GM12878 (cell line): ENCODE results near the gene EPAS1. TPM values are rescaled to one million over a fixed set of nuclear protein-coding genes. Genes with fewer than 3 reads are reported as not detected.

ENCODE experiments used
- ATAC-seq: fragments of 200-7000 bp; cut with Tn5 transposase; 3 replicates; pipeline ENCODE4 v1.9.1; 2020; ENCODE audit warnings: mild to moderate bottlenecking, moderate library complexity
- BruUV-seq: library from RNA; stranded (reverse); fragments of 400-500 nt; replicated peaks from 2 replicates; lab custom pipeline; 2021; lab: Mats Ljungman, UMichigan
- CTCF ChIA-PET: fragments of 300-600 bp; sonication (Branson Sonifier 250); formaldehyde crosslinking; extraction: SDS; loops from one replicate; lab custom pipeline; 2021; ENCODE audit warnings: inconsistent platforms; lab: Yijun Ruan, JAX
- POLR2A ChIA-PET: fragments of 350-600 bp; formaldehyde crosslinking; extraction: SDS; loops from one replicate; lab custom pipeline; 2021; ENCODE audit warnings: inconsistent platforms; lab: Charles Lee
- RAD21 ChIA-PET: fragments of 300-600 bp; sonication (Branson Sonifier 250); formaldehyde crosslinking; loops from one replicate; lab custom pipeline; 2023; ENCODE audit warnings: antibody characterized with exemption; ENCODE audit not compliant: unreplicated experiment; lab: Charles Lee
- SMC1A ChIA-PET: fragments of 300-600 bp; sonication (Branson Sonifier 250); formaldehyde crosslinking; loops from one replicate; lab custom pipeline; 2023; ENCODE audit not compliant: unreplicated experiment, uncharacterized antibody; lab: Charles Lee
- DNase-seq: peaks from one replicate; pipeline ENCODE4 v3.0.0-alpha.2; 2011; ENCODE audit warnings: low read depth, low spot score
- FAIRE-seq: peaks from 3 replicates; lab custom pipeline; 2011; peaks lifted over from hg19 to GRCh38; lab: Jason Lieb, UNC
- H2AFZ ChIP-seq: 2 replicates; pipeline ENCODE4 v1.6.0; 2011; ENCODE audit warnings: low read depth, low read length, control low read depth; ENCODE audit not compliant: control insufficient read depth
- H3K27ac ChIP-seq: 2 replicates; pipeline ENCODE4 v1.5.1; 2011; ENCODE audit warnings: control low read depth; ENCODE audit not compliant: control insufficient read depth, insufficient read depth
- H3K27me3 ChIP-seq, 2 experiments: replicated peaks in 1 of 2; 2 replicates each; pipeline versions ENCODE4 v1.6.0 to v1.6.1; 2011; ENCODE audit warnings: low read length in 1 of 2; ENCODE audit not compliant: control insufficient read depth in 2 of 2, insufficient read depth in 2 of 2
- H3K36me3 ChIP-seq, 2 experiments: 2 replicates each; pipeline ENCODE4 v1.5.1; 2011; ENCODE audit warnings: low read length in 1 of 2; ENCODE audit not compliant: control insufficient read depth in 2 of 2, insufficient read depth in 2 of 2
- H3K4me1 ChIP-seq: 2 replicates; pipeline ENCODE4 v1.6.1; 2011; ENCODE audit warnings: mild to moderate bottlenecking, low read length, moderate library complexity, mixed read lengths; ENCODE audit not compliant: control insufficient read depth, insufficient read depth
- H3K4me2 ChIP-seq: 2 replicates; pipeline ENCODE4 v1.6.0; 2011; ENCODE audit warnings: control low read depth; ENCODE audit not compliant: control insufficient read depth, insufficient read depth
- H3K4me3 ChIP-seq: fragments of 200-600 bp; sonication (generic); 2 replicates; pipeline ENCODE4 v1.5.1; 2016
- H3K79me2 ChIP-seq: 2 replicates; pipeline ENCODE4 v1.6.0; 2011; ENCODE audit warnings: low read length; ENCODE audit not compliant: control insufficient read depth, insufficient read depth
- H3K9ac ChIP-seq: 2 replicates; pipeline ENCODE4 v1.8.0; 2011; ENCODE audit warnings: low read length, control low read depth, mixed read lengths; ENCODE audit not compliant: control insufficient read depth, insufficient read depth
- H3K9me3 ChIP-seq: replicated peaks from 3 replicates; pipeline ENCODE4 v1.5.1; 2011; ENCODE audit warnings: mild to moderate bottlenecking, low read length; ENCODE audit not compliant: control insufficient read depth, insufficient read depth
- H4K20me1 ChIP-seq: 2 replicates; pipeline ENCODE4 v1.6.0; 2011; ENCODE audit not compliant: control insufficient read depth, insufficient read depth
- EZH2 ChIP-seq: IDR thresholded peaks from 2 replicates; pipeline ENCODE4 v1.6.1; 2012; ENCODE audit warnings: low read depth, mild to moderate bottlenecking, control low read depth, inconsistent platforms, low read length, borderline replicate concordance; ENCODE audit not compliant: control insufficient read depth
- MYC ChIP-seq: IDR thresholded peaks from 2 replicates; pipeline ENCODE4 v1.6.1; 2011; ENCODE audit warnings: mild to moderate bottlenecking, low read length, moderate library complexity, inconsistent platforms; ENCODE audit not compliant: insufficient read depth, insufficient replicate concordance, insufficient read length, severe bottlenecking
- RUNX3 ChIP-seq: IDR thresholded peaks from 2 replicates; pipeline ENCODE4 v1.6.1; 2012; ENCODE audit warnings: low read length, inconsistent platforms
- TBL1XR1 ChIP-seq: IDR thresholded peaks from 2 replicates; pipeline ENCODE4 v1.6.1; 2012; ENCODE audit warnings: low read depth, low read length, improper control_type of control experiment
- USF2 ChIP-seq: IDR thresholded peaks from 2 replicates; pipeline ENCODE4 v1.6.1; 2011; ENCODE audit warnings: low read depth, low read length, improper control_type of control experiment, borderline replicate concordance
- ZNF24 ChIP-seq: fragments of 450-650 bp; IDR thresholded peaks from 2 replicates; pipeline ENCODE4 v1.6.1; 2017; ENCODE audit warnings: antibody characterized with exemption, mild to moderate bottlenecking
- WGBS: methylation state at CpG from one replicate; pipeline ENCODE4 v1.1.6; 2016; ENCODE audit warnings: low lambda C conversion rate; ENCODE audit not compliant: insufficient replicate concordance, insufficient coverage; ENCODE audit errors: missing lambda C conversion rate; 5-methylcytosine and 5-hydroxymethylcytosine counted together
- in situ Hi-C: fragments of 300-500 bp; cut with MboI; formaldehyde crosslinking; loops from 9 replicates; pipeline ENCODE4 v1.14.3; 2018; ENCODE audit warnings: mixed read lengths
- intact Hi-C: fragments of 100-400 bp; cut with micrococcal nuclease; formaldehyde crosslinking; loops from one replicate; pipeline ENCODE4 v1.14.2; 2022; ENCODE audit not compliant: unreplicated experiment
- polyA plus RNA-seq, 11 experiments: library from polyadenylated mRNA; depleted of rRNA in 4 of 11; unstranded in 6 of 11; stranded (reverse) in 5 of 11; fragments of >200 nt; fragmentation: Nextera tagmentation in 4 of 11; fragmentation: Illumina TruSeq in 1 of 11; extraction: Ambion mirVana in 4 of 11; extraction: Trizol in 1 of 11; gene quantifications; 1 replicate in 1 of 11; 2 replicates in 10 of 11; pipeline versions ENCODE4 v1.2.1 to v1.2.3, GENCODE V29; 2011 to 2016; ENCODE audit warnings: inconsistent platforms in 2 of 11, missing spikeins in 2 of 11, low read depth in 1 of 11
- total RNA-seq, 4 experiments: library from RNA; depleted of rRNA in 3 of 4; stranded (reverse); fragments of >200 nt in 3 of 4; fragmentation: Illumina TruSeq in 1 of 4; extraction: Trizol in 1 of 4; gene quantifications; 2 replicates each; pipeline versions ENCODE4 v1.2.1 to v1.2.3, GENCODE V29; 2013 to 2021

EPAS1 gene
- total and polyA plus RNA-seq, 10 of the 15 experiments (the other 5 are each of a cell fraction or from before 2014, with no cell fraction given): 0.11 to 22.0 (median 1.3) TPM; not detected in 1

- H2AFZ ChIP-seq: no peak overlapping the region
- DNase-seq: no peak
- H4K20me1 ChIP-seq: no peaks in the 10 kb centered on the region
- TF ChIP-seq USF2 (no peak), ZNF24 (no peak), MYC (no peak), TBL1XR1 (no peak), RUNX3 (no peak), EZH2 (no peak)
- TF ChIP-seq, all 136 proteins: peak for 0
- no TSS peak for BruUV-seq
- Histone ChIP-seq H3K4me2 (no peak overlapping the region), H3K36me3 (no peaks in the 10 kb centered on the region), H3K9me3 (no peaks in the 10 kb centered on the region), H3K27ac (no peak overlapping the region), H3K4me3 (no peak overlapping the region), H3K79me2 (no peaks in the 10 kb centered on the region), H3K27me3 (peaks cover 0 to 1% of the 10 kb centered on the region in 2 experiments; a peak in 1 of 4 replicates), H3K4me1 (no peaks in the 10 kb centered on the region), H3K9ac (no peak overlapping the region)
- ChIA-PET RAD21 (interaction anchor here (0.7 to 1.0 kb wide), 3 partner anchors 37 to 122 kb away, joined by 3 to 5 read pairs (median 3); no protein-coding TSS in a partner anchor), SMC1A (interaction anchor here (0.7 to 2.9 kb wide), 4 partner anchors 10 to 98 kb away, joined by 3 to 9 read pairs (median 6); no protein-coding TSS in a partner anchor), CTCF (interaction anchor here (2.2 kb wide), 1 partner anchor 10 kb away, joined by 6 read pairs; no protein-coding TSS in a partner anchor), POLR2A (interaction anchor here (0.6 kb wide), 1 partner anchor 441 kb away, joined by 3 read pairs; no protein-coding TSS in a partner anchor)
- in situ Hi-C loops (no loop called here), intact Hi-C loops (no loop called here)
- no peak for ATAC-seq
- FAIRE-seq: no peak
- 60% methylated on average over 13 of the region's 13 CpGs for WGBS
These were observed 32.1 kb downstream of the EPAS1 start for GRCh38 chr2:46329340-46329739.
